GM21825 (cell line): ENCODE data around the gene SHMT1.
"Not testable (repeated sequence)": the region's sequence is repeated elsewhere in the genome, so short reads cannot be mapped to it uniquely, and the experiment has no call there.

Source experiments
- ATAC-seq: cut with Tn5 transposase; IDR thresholded peaks from one replicate; pipeline ENCODE4 v1.9.1; 2021; ENCODE audit warnings: mild to moderate bottlenecking, moderate library complexity; ENCODE audit not compliant: unreplicated experiment

Gene SHMT1

DNA sequence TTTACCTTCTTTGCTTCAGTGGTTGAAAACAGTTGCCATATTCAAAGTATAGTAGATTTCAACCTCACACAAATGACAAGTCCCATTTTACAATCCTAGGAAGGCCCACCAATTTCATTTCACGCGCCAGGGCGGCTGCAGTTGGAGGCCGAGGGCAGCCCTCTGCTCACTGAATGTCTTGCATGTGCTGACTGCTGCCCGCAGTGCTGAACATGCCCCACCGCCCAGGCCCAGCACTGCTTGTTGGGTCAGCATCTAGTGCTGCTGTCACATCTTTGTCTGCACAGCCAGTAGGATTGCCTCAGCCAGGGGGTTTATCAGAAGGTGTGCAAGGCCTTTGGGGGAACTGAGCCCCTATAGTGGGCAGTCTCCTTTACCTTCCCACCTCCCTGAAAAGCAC lies 36.8 kb downstream of the SHMT1 start:
- no peak for ATAC-seq

DNA sequence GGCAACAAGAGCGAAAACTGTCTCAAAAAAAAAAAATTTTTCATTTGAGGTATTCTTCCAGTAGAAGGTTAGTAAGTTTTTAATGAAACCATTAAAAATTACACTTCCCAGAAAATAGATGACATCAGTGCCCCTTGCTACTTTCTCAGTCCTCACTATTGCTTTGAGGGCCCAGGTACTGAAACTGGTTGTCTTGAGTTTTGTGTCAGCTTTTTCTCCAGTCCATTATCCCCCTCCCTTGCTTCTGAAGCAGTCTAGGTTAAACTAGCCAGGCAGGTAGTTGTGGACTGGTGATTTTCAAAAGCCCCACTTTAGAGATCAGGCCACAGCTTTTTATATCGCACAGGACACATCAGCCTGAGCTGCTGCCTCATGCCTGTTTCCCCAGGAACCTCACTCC lies 37.3 kb downstream of the SHMT1 start:
- no peak for ATAC-seq

DNA sequence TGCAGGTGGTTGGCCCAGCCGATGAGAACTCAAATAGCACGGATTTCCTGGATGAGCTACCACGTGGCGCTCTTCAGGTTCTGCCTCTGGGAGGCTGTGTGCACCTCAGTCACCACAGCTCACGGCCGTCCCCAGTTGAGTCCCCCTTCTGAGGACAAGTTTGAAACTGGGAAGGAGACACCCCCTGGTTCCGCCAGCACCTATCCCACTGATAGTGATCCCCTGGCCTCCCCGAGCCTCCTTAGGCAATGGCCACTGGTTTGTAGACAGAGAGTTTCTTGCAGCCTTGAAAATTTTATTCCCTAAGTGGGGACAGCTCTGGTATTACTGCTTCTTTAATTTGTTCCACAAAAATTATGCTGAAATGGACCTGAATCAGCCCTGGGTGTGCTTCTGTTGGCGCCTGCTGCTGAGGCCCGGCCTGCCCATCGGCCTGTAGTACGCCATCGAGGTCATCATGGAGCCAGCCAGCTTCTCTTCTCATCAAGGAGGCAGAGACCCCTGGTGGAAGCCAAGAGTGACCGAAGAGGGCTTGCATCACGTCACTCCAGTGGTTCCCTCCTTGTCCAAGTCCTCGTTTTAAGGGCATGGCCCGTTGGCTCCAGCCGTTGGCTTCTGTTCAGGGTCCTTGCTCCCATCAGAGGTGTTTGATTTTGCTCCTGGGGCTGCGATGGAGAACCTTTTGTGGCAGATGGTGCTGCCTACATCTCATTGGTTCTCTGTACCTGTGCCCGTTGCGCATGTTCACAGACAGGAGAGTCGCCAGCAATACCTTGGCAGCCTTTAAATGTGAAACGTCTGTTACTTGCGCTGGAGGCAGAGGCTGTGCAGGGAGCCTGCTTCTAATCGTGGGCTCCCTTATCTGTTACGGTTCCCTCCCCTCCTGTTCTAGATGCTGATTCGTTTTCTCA lies 39.0 kb downstream of the SHMT1 start:
- no peak for ATAC-seq

DNA sequence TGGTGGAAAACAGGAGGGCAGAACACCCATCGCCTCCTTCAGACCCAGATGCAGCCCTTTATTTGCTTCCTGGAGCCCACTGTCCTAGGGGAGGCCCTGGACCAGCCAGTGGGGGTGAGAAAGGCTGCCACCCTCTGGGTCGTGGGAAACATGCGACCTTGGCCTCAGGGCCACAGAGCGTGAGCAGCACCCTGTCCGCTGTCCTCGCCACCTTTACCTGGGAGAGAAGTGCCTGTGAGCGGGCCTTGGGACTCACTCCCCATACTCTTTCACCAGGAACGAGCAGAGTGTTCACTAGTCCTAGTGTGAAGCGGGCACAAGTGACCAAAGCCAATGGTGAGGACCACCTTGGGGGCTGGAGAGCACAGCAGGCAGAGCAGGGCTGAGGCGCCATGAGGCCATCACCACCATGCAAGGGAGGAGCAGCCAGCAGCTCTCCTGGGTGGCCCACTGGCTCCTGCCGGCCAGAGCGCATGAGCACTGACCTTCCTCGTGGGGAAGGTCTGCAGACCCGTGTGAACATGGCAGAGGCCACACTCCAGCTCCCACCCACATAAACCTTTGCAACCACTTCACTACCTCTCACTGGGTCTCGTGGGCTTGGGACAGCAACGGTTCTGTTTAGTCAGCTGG lies 39.7 kb downstream of the SHMT1 start:
- ATAC-seq = no peak

DNA sequence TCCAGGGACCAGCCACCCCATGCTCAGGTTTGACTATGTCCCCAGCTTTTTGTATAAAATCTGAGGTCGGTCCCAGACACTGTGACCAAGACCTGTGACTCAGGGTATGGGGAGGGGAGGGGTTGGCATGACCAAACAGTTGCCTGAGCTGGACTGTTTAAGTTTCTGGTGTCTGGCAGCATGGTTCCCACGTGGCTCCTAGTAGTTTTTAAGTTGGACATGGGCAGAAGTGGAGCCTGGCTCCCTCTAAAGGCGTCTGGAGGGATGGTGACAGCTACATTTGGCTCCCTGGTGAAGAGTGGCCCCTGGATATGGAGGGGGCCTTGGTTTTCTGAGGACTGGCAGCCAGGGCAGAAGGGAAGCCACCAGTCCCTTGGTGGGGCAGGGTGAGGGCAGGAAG lies 40.3 kb downstream of the SHMT1 start:
- no peak for ATAC-seq

DNA sequence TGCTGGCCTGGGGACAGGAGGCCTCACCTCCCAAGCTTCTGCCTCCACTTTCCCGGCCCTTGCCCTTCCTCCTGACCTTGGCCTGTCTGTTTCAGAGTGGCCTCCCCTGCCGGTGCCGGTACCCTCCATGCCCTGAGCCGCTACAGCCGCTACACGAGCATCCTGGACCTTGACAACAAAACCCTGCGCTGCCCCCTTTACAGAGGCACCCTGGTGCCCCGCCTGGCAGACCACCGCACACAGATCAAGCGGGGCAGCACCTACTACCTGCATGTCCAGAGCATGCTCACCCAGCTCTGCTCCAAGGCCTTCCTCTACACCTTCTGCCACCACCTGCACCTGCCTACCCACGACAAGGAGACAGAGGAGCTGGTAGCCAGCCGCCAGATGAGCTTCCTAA lies 40.8 kb downstream of the SHMT1 start:
- ATAC-seq = no peak

DNA sequence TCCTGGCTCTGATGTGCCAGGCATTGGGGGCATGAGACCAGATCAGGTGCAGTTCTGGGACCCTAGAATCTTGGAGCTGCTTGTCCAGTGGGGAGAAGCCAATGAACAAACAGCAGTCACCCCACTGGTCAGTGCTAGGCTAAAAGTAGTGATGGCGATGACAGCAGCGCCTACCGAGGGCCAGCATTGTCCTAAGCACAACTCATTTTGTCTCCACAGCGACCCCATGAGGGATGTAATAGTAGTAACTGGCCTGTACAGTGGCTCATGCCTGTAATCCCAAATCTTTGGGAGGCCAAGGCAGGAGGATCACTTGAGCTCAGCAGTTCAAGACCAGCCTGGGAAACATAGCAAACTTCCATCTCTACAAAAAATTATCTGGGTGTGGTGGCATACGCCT lies 42.0 kb downstream of the SHMT1 start:
- no peak for ATAC-seq

DNA sequence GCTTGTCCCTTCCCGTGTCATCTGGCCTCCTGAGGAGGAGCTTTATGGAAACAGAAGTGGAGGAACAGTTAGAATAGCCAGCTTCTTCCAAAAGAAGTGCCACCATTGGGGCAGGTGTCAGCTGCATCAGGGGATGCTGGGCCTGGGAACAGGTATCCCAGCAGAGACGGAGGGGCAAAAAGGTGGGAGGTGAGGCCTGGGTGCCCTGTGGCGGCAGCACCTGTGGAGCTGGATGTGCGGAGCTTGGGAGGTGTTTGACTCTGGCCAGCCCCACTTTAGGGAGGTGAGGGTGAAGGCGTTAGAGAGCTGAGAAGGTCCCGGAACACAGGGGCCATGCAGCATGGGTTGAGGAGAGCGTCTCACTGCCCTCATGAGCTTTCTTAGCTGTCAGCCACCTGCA lies 43.0 kb downstream of the SHMT1 start:
- no peak for ATAC-seq

DNA sequence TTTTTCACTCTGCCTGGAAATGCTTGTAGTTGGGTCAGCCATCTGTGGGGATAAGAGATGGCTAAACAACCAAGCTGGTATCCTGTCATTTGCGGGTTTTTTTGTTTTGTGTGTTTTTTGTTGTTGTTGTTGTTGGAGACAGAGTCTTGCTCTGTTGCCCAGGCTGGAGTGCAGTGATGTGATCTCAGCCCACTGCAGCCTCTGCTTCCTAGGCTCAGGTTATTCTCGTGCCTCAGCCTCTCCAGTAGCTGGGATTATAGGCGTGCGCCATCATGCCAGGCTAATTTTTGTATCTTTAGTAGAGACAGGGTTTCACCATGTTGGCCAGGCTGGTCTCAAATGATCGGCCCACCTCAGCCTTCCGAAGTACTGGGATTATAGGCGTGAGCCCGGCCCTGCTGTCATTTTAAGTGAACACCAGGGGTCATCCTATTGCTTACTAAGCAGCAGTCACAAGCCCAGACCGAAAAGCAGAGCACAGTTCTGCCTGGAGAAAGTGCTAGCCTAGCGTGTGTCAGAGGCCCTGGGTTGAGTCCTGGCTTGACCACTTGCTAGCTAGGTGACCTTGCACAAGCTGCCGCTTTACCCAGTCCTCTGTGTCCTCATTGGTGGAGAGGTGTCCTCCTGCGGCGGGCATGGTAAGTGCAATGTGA lies 43.6 kb downstream of the SHMT1 start:
- ATAC-seq = no peak

DNA sequence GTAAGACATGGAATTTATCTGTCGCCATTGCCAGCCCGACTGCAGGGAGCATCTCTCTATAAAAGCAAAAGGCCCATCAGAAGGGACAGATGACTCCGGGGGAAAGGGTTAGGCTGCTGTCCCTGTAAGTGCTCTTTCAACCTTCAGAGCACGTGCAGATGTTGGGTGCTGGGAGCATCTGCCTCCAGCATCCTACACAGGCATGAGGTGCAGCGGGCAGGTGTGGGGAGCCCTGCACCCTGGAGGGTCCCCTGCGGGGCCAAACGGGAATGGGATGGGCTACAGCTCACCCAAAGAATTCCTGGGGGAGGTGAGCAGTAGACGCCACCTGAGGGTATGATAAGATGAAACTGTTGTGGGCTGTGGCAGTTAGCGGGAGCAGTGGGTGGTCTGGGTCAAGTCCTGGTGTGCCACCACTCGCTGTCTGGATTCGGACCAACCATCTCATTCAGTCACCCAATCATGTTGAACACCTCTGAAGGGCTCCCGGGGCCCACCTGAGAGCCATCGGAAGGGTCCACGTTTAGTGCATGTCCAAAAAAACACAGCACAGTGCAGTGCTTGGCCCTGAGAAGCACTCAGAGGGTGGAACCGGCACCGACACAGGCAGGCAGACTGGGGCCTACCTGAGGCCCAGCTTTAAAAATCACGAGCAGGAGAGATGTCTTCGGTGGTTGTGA lies 44.4 kb downstream of the SHMT1 start:
- ATAC-seq = no peak

DNA sequence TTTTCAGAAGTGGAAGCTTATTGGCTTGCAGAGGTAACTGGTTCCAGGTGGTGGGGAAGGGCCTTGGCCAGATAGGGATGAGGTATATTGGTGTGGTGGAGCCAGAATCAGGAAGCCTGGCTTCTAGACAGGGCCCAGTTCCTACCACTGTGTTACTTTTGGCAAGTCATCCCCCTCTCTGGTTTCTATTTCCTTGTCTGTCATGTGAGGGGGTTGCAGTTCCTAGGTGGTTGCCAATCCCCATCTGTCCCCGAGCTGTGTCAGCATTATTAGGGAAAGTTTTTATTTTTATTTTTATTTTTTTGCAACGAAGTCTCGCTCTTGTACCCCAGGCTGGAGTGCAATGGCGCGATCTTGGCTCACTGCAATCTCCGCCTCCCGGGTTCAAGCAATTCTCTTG lies 45.2 kb downstream of the SHMT1 start:
- no peak for ATAC-seq

DNA sequence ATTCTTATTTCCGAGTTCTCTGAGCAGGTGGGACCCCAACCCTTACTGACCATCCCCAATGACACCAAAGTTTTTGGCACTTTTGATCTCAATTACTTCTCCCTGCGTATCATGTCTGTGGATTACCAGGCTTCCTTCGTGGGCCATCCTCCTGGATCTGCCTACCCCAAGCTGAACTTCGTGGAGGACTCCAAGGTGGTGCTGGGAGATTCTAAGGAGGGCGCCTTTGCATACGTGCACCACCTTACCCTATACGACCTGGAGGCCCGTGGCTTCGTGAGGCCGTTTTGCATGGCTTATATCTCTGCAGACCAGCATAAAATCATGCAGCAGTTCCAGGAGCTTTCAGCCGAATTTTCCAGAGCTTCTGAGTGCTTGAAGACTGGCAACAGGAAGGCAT lies 47.4 kb downstream of the SHMT1 start:
- ATAC-seq = no peak

DNA sequence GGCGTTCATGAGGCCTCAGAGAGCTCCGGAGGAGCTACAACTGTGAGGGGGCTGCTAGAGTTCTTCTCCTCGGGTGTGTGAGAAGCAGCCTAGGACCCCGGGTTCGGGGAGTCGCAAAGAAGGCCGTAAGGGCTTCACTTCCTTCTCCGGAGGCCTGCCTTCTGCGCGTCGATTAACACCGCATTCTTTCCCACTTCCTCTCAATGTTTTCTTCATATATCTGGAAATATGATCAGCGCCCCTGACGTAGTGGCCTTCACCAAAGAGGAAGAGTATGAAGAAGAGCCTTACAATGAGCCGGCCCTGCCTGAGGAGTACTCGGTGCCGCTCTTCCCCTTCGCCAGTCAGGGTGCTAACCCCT lies 47.8 kb downstream of the SHMT1 start:
- ATAC-seq = no peak

DNA sequence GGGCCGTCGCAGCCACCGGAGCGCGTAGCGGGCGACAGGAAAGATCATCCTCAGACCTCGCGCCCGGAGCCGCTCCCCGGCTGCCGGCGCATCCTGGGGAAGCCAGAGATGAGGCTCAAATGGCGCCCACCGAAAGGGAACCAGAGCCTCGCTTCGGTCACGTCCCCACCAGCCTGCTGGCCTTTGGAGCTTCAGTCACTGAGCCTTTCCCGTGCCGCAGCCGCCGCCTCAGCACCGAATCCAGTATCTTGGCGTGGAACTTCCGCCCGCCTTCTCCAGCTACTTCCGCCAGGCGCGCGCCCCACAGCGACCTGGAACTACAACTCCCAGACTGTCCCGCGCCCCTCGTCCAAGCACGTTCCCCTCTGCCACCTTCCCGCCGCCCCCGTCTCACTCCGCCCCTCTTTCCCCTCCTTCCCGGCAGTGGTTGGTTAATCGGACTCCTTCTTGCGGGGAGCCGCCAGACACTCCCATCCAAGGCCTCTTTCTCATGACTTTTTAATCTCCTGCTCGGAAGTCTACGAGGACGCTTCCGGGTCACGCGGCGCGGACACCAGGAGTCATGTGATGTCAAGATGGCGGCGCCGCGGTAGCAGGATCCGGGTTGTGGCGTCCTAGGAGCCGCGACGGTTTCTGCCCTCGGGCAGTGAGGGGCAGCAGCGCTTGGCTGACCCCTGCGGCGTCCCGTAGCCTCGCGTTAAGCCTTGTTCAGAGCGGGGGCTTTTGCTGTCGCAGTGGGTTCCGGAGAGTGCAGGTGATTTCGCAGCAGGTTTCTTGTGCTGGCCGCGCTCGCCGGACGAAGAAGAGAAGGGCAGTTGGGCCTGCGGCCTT lies 48.4 kb downstream of the SHMT1 start, which contains the start of the genes SMCR8 and TOP3A:
Gene SMCR8, plus strand, starts transcription at position 563 of the 831 bp plus-strand sequence. CDS start 497 bp downstream, outside the sequence.
Gene TOP3A, minus strand, starts transcription at position 264 of the 831 bp plus-strand sequence. Its CDS starts 216 bp downstream, at position 48.
- ATAC-seq = peak; percentile 79

DNA sequence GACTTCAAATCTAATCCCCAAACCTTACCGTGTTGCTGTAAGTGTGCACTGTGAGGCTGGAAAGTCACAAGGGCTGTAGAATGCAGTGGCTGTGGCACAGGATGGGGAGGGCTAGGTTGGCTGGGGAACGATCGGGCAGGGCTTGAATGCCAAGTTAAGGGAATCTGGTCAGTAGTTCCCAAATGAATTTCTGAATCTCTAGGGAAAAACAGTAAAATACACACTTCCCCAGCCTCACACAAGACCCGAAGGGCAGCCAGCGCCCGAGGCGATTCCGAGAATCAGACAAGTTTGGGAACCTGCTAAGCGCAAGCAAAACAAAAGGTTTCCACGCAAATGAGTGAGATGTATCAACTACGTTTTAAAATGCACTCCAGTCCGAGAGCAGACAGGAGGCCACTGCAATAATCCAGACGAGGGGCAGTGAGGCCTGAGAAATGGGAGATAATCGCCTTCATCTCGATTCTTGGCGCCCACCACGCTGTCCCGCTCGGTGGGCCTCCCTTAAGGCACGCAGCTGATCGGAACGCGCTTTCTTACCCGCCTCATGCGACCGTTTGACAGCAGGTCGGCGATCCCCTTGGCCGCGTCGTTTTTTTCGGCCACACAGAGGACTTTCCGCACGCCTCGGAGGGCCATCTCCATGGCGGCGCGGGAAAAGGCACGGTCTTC lies 49.2 kb downstream of the SHMT1 start:
- ATAC-seq = peak; percentile 24

DNA sequence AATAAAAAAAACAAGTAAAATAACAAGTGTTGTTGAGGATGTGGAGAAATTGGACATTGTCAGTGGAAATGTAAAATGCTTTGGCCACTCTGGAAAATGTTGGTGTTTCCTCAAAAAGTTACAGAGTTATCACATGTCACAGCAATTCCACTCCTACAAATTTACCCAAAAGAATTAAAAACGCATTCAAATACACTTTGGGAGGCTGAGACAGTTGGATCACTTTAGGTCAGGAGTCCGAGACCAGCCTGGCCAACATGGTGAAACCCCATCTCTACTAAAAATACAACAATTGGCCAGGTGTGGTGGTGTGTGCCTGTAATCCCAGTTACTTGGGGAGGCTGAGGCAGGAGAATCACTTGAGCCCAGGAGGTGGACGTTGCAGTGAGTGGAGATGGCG lies 54.1 kb downstream of the SHMT1 start:
- no peak for ATAC-seq

DNA sequence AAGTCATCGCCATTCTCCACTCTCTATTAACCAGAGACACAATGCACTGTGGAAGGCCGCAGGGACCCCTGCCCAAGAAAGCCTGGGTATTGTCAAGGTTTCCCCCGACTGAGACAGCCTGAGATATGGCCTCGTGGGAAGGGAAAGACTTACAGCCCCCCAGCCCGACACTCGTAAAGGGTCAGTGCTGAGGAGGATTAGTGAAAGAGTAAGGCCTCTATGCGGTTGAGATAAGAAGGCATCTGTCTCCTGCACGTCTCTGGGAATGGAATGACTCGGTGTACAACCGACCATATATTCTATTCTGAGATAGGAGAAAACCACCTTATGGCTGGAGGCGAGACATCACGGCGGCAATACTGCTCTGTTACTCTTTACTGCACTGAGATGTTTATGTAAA lies 60.1 kb downstream of the SHMT1 start:
- not testable (repeated sequence) for ATAC-seq

DNA sequence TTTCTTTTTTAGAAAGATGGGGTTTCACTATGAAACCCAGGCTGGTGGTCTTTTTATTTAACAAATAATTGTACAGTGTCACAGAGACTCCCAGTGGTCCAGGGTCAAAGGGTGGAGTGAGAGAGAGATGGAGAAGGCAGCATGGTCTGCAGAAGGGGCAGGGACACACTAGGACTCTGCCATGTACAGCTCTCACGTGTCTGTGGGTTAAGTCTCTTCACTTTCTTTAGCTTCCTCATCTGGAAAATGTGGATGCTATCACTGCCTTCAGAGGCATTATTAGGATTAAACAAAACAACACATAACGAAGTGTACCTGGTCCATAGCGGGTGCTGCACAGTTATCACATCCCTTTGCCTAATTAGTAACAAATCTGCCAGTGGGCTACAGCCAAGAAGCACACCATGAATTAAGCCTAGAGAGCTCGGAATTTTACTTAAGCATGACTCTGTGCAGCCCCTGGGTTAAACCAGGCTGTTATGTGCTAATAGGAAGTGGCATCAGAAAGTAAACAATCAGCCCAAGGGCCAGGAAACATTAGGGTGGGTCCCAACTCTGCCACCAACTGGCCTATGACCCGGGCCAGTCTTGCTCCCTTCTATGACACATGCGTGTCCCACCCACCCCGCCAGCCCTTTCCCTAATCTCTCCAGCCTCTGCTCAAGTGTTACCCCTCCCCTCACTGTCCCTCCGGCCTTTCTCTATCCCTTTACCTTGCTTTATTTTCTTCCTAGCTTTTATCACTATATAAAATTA lies 62.4 kb downstream of the SHMT1 start:
- no peak for ATAC-seq

DNA sequence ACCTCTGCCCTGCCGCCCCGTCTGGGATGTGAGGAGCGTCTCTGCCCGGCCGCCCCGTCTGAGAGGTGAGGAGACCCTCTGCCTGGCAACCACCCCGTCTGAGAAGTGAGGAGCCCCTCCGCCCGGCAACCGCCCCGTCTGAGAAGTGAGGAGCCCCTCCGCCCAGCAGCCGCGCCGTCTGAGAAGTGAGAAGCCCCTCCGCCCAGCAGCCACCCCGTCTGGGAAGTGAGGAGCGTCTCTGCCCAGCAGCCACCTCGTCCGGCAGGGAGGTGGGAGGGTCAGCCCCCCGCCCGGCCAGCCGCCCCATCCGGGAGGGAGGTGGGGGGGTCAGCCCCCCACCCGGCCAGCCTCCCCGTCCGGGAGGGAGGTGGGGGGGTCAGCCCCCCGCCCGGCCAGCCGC lies 65.3 kb downstream of the SHMT1 start:
- not testable (repeated sequence) for ATAC-seq
